Right lobe of liver (tissue), 6 donors: ENCODE results near the gene TTF1. TPM values are rescaled to one million over a fixed set of nuclear protein-coding genes. Genes with fewer than 3 reads are reported as not detected.

Experiments
- ATAC-seq, 4 donors: fragments of 200-7000 bp; cut with Tn5 transposase; one replicate each; pipeline ENCODE4 v1.9.1; 2020; ENCODE audit warnings: mild to moderate bottlenecking in 4 of 4, moderate library complexity in 4 of 4
- DNase-seq, 3 donors: peaks; one replicate each; pipeline ENCODE4 v3.0.0-alpha.2; 2020
- H3K27ac ChIP-seq, 3 donors: fragments of 200-600 bp; one replicate each; pipeline ENCODE4 v1.8.0; 2022
- H3K27me3 ChIP-seq, 2 donors: fragments of 200-600 bp; one replicate each; pipeline ENCODE4 v1.8.0; 2022
- H3K36me3 ChIP-seq, 4 donors: fragments of 200-600 bp; sonication (generic) in 1 of 4; one replicate each; pipeline versions ENCODE4 v1.5.1 to v1.8.0; 2017 to 2022; ENCODE audit warnings: control low read depth in 1 of 4
- H3K4me1 ChIP-seq, 4 donors: fragments of 200-600 bp; sonication (generic) in 1 of 4; one replicate each; pipeline versions ENCODE4 v1.5.1 to v1.8.0; 2017 to 2022; ENCODE audit warnings: control low read depth in 1 of 4
- H3K4me3 ChIP-seq, 3 donors: fragments of 200-600 bp; one replicate each; pipeline ENCODE4 v1.8.0; 2022
- H3K9me3 ChIP-seq, 4 donors: fragments of 200-600 bp; sonication (generic) in 1 of 4; one replicate each; pipeline versions ENCODE4 v1.5.1 to v1.8.0; 2017 to 2022; ENCODE audit warnings: control low read depth in 1 of 4
- POLR2A ChIP-seq: fragments of 450-650 bp; IDR thresholded peaks from one replicate; pipeline ENCODE4 v1.6.1; 2017; ENCODE audit warnings: antibody characterized with exemption, mild to moderate bottlenecking
- WGBS: methylation state at CpG from one replicate; pipeline ENCODE4 v1.1.6; 2018; ENCODE audit warnings: low coverage, low lambda C conversion rate; ENCODE audit not compliant: insufficient coverage; ENCODE audit errors: missing lambda C conversion rate; 5-methylcytosine and 5-hydroxymethylcytosine counted together
- intact Hi-C, 2 donors: fragments of 100-400 bp; cut with DNase I; formaldehyde crosslinking; loops; one replicate each; pipeline versions ENCODE4 v1.11.2 to v1.14.1; 2022
- small RNA-seq, 2 experiments: library from RNA; depleted of rRNA; stranded (forward); fragments of <200 nt; gene quantifications; one replicate each; pipeline ENCODE3, GENCODE V24; 2016
- total RNA-seq, 6 experiments: library from RNA; depleted of rRNA in 2 of 6; stranded (reverse); fragments of >200 nt in 2 of 6; fragmentation: NEBNext Ultra II Directional in 3 of 6; extraction: Animal tissue kit (Norgen Biotek cat#: 25700) in 3 of 6; gene quantifications; one replicate each; pipeline versions ENCODE4 v1.1.0 to v1.2.4, GENCODE V29; 2016 to 2023
- TF ChIP-seq, protein P1 (sequence below), 4 donors: fragments of 200-600 bp in 3 of 4; fragments of 450-650 bp in 1 of 4; IDR thresholded peaks; one replicate each; pipeline versions ENCODE4 v1.5.1 to v1.8.0; 2016 to 2022; ENCODE audit warnings: antibody characterized with exemption in 4 of 4, mild to moderate bottlenecking in 2 of 4
- donor health status: DM: no; HTN: yes; CAD: no.
- donor health status: DM: no; HTN: no; CAD: no.
- donor health status: DM: no; HTN: no; CAD: no.
- donor health status: DM: no; HTN: yes; CAD: no.
- donor health status: DM: no; HTN: yes; CAD: no.

Gene TTF1
- total RNA-seq, 6 experiments from 2014 or later: 2.2 to 6.0 (median 3.4) TPM

DNA sequence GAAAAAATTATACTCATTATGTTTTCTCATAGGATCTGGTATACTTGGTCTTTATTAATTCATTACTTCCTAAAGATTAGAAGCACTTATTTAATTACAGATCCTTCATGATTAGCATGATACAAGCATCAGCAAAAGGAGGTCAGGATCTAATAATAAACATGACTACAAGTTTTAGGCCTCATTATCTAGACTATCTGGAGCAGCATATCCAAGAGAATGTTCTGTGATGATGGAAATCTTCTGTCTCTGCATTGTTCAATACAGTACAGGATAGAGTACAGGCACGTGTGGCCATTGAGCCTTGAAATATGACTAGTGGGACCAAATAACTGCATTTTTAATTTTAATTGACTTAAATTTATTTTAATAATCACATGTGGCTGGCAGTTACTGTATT is 73.1 kb downstream of the TTF1 start:
- H3K27ac ChIP-seq: no peak overlapping the region
- no peaks in the 10 kb centered on the region for H3K9me3 ChIP-seq
- intact Hi-C loops: loop anchor here in 1 of 2 donors (10.0 kb wide), 1 partner anchor 49 kb away; no protein-coding TSS in a partner anchor
- no peaks in the 10 kb centered on the region for H3K4me1 ChIP-seq
- WGBS: 80% methylated on average over 1 of the region's 1 CpG
- H3K27me3 ChIP-seq: no peaks in the 10 kb centered on the region
- H3K4me3 ChIP-seq: no peak overlapping the region
- DNase-seq (no peak), ATAC-seq (no peak)
- TF ChIP-seq, protein P1, sequence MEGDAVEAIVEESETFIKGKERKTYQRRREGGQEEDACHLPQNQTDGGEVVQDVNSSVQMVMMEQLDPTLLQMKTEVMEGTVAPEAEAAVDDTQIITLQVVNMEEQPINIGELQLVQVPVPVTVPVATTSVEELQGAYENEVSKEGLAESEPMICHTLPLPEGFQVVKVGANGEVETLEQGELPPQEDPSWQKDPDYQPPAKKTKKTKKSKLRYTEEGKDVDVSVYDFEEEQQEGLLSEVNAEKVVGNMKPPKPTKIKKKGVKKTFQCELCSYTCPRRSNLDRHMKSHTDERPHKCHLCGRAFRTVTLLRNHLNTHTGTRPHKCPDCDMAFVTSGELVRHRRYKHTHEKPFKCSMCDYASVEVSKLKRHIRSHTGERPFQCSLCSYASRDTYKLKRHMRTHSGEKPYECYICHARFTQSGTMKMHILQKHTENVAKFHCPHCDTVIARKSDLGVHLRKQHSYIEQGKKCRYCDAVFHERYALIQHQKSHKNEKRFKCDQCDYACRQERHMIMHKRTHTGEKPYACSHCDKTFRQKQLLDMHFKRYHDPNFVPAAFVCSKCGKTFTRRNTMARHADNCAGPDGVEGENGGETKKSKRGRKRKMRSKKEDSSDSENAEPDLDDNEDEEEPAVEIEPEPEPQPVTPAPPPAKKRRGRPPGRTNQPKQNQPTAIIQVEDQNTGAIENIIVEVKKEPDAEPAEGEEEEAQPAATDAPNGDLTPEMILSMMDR (IDR thresholded peaks at IDR 0.05): no peak
- no peak for TF ChIP-seq POLR2A
- H3K36me3 ChIP-seq: peaks cover 0 to 80% (median 55%) of the 10 kb centered on the region in 4 donors

DNA sequence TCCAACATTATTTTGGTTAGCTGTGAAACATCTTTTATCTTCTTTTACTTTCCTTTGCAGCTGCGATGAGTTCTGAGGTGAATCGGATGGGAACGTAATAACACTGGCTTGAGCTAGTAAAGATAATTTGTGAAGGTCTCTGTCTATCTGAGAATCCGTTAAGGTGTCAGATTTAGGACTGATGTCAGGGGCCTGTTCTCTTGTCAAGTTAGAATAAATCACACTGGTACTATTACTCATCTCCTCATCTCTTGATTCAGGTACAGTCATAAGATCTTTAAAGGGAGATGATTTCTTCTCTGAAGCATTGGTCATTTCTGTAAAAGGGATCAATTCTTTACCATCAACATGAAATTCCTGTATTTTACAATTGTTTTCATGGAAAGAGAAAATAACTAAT is 78.1 kb downstream of the TTF1 start:
- H3K4me1 ChIP-seq: no peaks in the 10 kb centered on the region
- no peak overlapping the region for H3K27ac ChIP-seq
- peaks cover 0 to 53% (median 38%) of the 10 kb centered on the region in 4 donors for H3K36me3 ChIP-seq
- intact Hi-C loops: no loop called here
- TF ChIP-seq, protein P1 (IDR thresholded peaks at IDR 0.05): no peak
- no peak for TF ChIP-seq POLR2A
- ATAC-seq: no peak
- no peaks in the 10 kb centered on the region for H3K27me3 ChIP-seq
- no peak overlapping the region for H3K4me3 ChIP-seq
- 100% methylated on average over 4 of the region's 4 CpGs for WGBS
- no peaks in the 10 kb centered on the region for H3K9me3 ChIP-seq
- no peak for DNase-seq

- ATAC-seq (no peak), DNase-seq (no peak)
- 93% methylated on average over 6 of the region's 6 CpGs for WGBS
- Histone ChIP-seq H3K4me1 (no peaks in the 10 kb centered on the region), H3K4me3 (no peak overlapping the region), H3K9me3 (no peaks in the 10 kb centered on the region), H3K27ac (no peak overlapping the region), H3K27me3 (no peaks in the 10 kb centered on the region), H3K36me3 (peaks cover 0 to 46% (median 34%) of the 10 kb centered on the region in 4 donors)
- TF ChIP-seq POLR2A: no peak
- TF ChIP-seq, protein P1 (IDR thresholded peaks at IDR 0.05): no peak
- intact Hi-C loops: no loop called here
Observed at GRCh38 chr9:132327537-132327936, 79.1 kb downstream of the TTF1 start.

Small RNA genes lying within 50 kb of the gene (small RNA-seq; reads per million reads assigned to genes)
- 0 reads per million in 2 experiments for gene RNU5D-2P

Other genes with a start within 250 kb of the TTF1 start
- 1 to 10 TPM in 1 of 6 experiments, under 1 TPM in 5; 0.12 to 1.6 (median 0.24) TPM for gene NTNG2, start 244.8 kb downstream of the TTF1 start, total RNA-seq
- 10 to 100 TPM; 17.4 to 28.8 (median 25.0) TPM for gene SETX, start 51.9 kb downstream of the TTF1 start, total RNA-seq
- gene CFAP77, start 3.4 kb upstream of the TTF1 start, total RNA-seq: not detected
- not detected for gene BARHL1, start 175.8 kb upstream of the TTF1 start, total RNA-seq